GM21529 (cell line): ENCODE results near the gene PACS1.

Source experiments
- ATAC-seq: cut with Tn5 transposase; IDR thresholded peaks from one replicate; pipeline ENCODE4 v1.9.1; 2021; ENCODE audit not compliant: unreplicated experiment

PACS1 gene

DNA sequence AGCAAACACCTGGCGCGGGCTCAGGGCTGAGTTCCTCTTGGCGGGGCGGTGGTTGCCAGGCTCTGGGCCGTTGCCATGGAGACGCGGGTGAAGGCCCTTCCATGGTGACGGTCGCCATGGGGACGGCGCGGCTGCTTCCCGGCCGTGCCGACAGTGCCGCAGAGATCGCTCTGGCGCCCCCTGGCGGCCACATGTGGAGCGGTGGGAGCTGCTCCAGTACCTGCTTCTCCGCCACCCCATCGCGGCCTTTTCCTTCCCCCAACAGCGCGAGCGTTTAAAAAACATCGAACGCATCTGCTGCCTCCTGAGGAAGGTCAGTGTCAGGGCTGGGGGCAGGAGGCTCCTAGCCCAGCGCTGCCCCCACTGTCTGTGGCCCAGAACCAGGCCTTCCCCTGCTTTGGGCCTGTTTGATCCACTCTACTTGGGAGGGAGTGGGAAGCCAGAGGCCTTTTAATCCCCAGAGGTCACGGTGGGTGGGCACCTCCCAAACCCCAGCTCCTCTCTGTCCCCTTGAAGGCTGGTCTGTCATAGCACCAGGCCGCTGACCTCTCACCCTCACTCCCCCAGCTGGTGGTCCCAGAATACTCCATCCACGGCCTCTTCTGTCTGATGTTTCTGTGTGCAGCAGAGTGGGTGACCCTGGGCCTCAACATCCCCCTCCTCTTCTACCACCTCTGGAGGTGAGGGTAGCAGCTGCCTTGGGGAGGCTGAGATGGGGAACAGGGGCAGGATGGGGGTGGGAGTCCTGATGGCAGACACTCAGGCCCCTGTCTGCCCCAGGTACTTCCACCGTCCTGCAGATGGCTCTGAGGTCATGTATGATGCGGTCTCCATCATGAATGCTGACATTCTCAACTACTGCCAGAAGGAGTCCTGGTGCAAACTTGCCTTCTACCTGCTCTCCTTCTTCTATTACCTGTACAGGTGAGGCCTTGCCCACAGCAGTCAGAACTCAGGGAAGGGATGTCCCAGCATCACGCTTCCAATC lies 212.7 kb downstream of the PACS1 start:
- ATAC-seq: peak; percentile 72

DNA sequence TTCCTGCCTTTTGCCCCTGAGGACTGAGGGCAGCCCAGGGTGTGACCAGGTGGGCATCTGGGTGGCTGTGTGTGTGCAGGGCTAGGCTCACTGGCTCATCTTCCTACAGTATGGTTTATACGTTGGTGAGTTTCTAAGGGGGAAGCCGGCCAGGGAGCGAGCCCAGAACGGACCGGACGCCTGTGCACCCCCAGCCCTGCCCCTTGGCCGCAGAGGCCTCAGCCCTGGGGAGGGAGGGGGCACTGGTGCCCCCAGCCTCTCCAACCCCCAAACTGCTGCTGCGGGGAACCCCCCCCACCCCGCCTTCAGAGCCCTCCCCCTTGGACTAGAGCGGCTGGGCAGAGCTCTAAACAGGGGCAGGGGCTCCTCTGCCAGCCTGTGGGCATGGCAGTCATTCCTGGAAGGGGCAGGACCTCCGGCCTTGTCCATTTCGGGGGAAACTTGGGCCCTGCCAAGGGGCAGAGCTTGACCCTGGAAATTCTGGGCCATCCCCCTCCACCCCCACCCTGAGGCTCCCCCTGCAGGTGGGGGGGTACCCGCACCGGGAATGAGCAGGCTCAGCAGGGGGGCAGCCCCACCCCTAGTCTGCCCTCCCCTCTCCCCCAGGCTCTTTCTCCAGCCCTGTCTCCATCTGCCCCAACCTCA lies 213.5 kb downstream of the PACS1 start:
- ATAC-seq: no peak

GRCh38 chr11:66284526-66285078 lies 214.5 kb downstream of the PACS1 start:
- no peak for ATAC-seq

DNA sequence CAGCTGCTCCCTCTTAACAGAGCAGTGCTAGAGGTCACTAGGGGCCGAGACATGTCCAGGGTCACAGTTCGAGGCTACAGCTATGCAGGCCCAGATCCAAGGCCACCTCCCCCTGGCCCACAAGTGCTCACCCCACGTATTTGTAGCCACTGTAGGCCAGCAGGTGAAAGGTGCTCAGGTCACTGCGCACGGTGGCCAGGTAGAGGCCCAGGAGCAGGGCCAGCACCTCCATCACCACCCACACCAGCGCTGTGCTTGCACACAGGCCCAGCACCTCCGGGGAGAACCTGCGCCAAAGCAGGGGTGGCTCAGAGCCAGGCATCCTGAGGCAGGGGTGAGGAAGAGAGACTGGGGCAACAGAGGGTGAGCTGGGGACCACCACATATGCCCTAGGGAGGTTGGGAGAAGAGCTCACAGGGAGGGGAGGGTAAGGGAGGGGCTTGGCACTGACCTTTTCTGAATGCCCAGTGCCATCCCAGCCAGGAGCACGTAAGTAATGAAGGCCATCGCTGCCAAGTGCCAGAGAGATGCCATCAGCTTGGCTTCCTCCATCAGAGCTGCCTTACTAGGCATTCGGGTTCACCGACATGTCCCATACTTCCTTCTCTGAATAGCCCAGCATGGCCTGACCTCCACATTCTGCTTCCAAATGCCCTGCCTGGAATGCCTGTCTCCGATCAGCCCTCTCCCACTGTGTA lies 215.3 kb downstream of the PACS1 start:
- no peak for ATAC-seq

DNA sequence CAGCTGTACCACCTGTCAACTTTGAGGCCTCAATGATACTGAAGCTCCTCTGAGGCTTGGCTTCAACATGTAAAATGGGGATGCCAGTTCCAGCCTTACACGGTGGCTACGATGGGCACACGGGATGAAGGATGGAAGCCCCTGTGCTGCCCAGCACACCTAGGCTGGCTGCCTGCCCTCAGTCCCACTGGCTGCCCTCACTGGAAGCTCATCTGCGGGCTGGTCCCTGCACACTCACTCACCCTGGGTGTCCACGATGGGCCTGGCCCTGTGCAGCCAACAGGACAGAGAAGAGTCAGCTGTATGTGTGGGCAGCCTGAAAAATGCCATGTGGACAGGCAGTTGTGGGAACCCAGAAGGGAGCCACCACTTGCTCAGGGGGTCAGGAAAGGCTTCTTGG lies 216.6 kb downstream of the PACS1 start:
- ATAC-seq: no peak

- no peak for ATAC-seq
Measured at GRCh38 chr11:66287211-66287888, 217.3 kb downstream of the PACS1 start.

DNA sequence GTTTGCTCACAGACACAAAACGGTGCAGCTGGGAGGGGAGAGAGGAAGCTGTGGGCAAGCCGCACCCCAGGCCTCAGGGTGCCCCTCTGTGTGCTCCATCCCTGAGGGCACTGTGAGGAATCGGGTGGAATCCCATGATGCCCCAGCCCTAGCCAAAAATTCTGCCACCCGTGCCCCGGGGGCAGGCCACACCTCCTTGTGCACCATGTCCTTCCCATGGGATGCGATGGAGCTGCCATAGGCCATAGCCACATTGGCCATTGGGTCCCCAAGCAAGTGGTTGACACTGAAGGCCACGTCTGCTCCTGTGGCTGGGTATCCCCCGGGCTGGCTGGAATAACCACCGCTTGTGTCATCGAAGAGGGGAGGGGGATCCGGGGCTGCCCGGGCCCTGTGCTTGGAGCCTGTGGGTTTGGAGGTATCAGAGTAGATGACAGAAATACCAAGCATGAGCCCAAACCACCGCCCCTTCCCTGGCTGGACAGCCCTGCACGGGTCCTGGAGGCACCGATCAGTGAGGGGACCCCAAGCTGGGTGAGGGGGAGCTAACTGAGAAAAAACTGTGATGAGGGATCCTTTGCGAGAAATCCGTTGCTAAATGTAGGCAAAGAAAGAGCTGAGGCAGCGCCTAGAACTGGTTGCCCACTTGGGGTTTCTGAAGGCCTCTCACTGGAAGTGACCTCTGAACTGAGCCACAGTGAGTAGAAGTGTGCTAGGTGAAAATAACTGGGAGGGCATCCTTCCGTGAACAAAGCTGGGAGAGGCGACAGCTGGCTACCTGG lies 218.0 kb downstream of the PACS1 start:
- ATAC-seq: no peak

- ATAC-seq: peak; percentile 93
Measured at GRCh38 chr11:66288671-66289547, 218.8 kb downstream of the PACS1 start, which contains the start of gene YIF1A. Gene YIF1A (minus strand): TSS chr11:66289143. CDS start chr11:66288985, 158 bp downstream.

DNA sequence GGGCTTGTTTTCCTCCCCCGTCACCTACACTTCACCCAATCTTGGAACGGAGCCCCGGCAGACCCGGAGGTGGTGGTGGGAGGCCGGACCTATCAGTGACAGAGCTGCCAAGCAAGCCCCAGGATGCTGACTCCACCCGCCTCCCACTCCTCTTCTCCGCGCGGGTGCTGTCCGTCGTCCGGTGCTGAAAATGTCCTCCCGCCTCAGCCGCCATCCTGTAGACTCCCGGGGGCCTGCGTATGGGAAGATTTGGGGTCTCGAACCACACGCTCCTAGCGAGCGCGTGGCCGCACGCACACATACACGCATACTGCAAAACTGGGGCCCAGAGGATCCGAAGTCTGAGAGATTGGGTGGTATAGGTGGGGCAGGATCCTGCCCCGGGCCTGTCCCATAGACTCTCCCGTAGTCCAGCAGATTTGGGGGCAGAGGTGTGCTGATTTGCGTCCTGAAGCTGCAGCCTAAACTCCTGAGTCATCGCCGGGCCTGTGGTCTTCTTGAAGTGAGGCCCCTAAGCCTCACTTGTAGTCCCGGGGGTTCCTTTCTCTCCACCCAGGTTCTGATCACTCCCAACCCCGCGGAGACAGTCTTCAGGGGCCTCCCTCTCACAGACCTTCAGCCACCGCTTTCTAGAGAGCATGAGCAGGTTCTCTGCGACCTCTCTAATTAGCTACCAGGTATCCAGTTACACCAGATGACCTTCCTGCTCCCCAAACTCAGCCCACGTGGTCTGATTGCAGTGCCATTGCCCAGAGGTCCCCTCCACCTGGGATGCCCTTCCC lies 219.7 kb downstream of the PACS1 start:
- ATAC-seq: peak; percentile 26

DNA sequence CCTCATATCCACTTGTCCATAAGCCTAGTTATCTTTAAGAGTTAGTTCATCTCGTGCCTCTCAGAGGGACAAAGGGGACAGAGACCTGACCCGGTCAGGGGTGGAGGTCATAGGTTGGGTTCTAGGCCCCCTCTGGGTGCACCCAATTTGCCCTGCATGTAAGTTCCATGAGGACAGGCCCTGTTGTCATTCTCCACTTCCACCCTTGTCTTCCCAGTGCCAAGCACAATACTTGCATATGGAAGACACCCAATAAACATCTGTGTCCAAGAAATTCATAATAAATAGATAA lies 220.2 kb downstream of the PACS1 start:
- ATAC-seq: no peak

- no peak for ATAC-seq
Measured at GRCh38 chr11:66291303-66291705, 221.2 kb downstream of the PACS1 start.

GRCh38 chr11:66291706-66292542 lies 221.9 kb downstream of the PACS1 start, which contains the start of gene TMEM151A:
Gene TMEM151A (plus strand): TSS chr11:66291894. CDS start chr11:66292014, 120 bp downstream.
- no peak for ATAC-seq

GRCh38 chr11:66292543-66293332 lies 222.7 kb downstream of the PACS1 start:
- ATAC-seq: no peak

DNA sequence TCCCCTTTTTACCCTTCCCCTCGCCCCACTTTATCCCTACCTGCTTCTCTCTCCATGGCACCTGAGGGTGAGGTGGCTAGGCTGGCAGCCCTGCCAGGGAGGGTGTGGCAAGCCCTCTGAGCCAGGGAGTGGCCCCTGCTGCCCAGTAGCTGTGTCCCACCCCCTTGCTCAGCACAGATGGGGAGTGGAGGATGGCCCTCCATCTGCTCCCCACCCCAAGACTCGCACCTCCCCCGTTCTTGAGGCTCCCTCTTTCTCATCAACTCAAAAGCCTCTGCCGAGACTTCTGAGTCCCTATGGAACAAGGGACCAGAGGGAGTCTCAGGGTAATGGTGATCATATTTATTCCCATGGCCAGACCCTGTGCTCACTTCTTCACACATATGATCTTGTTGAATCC lies 223.3 kb downstream of the PACS1 start:
- ATAC-seq: no peak

GRCh38 chr11:66293777-66294625 lies 223.9 kb downstream of the PACS1 start:
- ATAC-seq: no peak
